HG03432 (cell line): ENCODE results near the gene PIR.

Experiments
- ATAC-seq: cut with Tn5 transposase; IDR thresholded peaks from one replicate; pipeline ENCODE4 v1.9.1; 2021; ENCODE audit warnings: mild to moderate bottlenecking, moderate library complexity; ENCODE audit not compliant: unreplicated experiment

Gene PIR

GRCh38 chrX:15350329-15350996, 142.7 kb downstream of the PIR start:
- ATAC-seq = no peak

- ATAC-seq = no peak
These were observed 144.1 kb downstream of the PIR start for GRCh38 chrX:15349046-15349445.

- no peak for ATAC-seq
These were observed 147.2 kb downstream of the PIR start for GRCh38 chrX:15345976-15346375.

- ATAC-seq = no peak
These were observed 149.0 kb downstream of the PIR start for GRCh38 chrX:15344106-15344505.

- ATAC-seq = no peak
These were observed 150.1 kb downstream of the PIR start for GRCh38 chrX:15343075-15343476.

GRCh38 chrX:15340867-15341266, 152.3 kb downstream of the PIR start:
- ATAC-seq = no peak

GRCh38 chrX:15336023-15336413, 157.1 kb downstream of the PIR start:
- no peak for ATAC-seq

- ATAC-seq = peak; percentile 99
These were observed 157.8 kb downstream of the PIR start, which contains the start of gene PIGA for GRCh38 chrX:15335135-15336022. Gene PIGA (minus strand): TSS chrX:15335523. CDS start chrX:15331930, 3,593 bp downstream.
